HG03139 (cell line): Measurements from ENCODE around the gene KDM6B.
"Not testable (repeated sequence)": the region's sequence is repeated elsewhere in the genome, so short reads cannot be mapped to it uniquely, and the experiment has no call there.

ENCODE experiments used
- ATAC-seq: cut with Tn5 transposase; IDR thresholded peaks from one replicate; pipeline ENCODE4 v1.9.1; 2021; ENCODE audit not compliant: unreplicated experiment

KDM6B gene, protein sequence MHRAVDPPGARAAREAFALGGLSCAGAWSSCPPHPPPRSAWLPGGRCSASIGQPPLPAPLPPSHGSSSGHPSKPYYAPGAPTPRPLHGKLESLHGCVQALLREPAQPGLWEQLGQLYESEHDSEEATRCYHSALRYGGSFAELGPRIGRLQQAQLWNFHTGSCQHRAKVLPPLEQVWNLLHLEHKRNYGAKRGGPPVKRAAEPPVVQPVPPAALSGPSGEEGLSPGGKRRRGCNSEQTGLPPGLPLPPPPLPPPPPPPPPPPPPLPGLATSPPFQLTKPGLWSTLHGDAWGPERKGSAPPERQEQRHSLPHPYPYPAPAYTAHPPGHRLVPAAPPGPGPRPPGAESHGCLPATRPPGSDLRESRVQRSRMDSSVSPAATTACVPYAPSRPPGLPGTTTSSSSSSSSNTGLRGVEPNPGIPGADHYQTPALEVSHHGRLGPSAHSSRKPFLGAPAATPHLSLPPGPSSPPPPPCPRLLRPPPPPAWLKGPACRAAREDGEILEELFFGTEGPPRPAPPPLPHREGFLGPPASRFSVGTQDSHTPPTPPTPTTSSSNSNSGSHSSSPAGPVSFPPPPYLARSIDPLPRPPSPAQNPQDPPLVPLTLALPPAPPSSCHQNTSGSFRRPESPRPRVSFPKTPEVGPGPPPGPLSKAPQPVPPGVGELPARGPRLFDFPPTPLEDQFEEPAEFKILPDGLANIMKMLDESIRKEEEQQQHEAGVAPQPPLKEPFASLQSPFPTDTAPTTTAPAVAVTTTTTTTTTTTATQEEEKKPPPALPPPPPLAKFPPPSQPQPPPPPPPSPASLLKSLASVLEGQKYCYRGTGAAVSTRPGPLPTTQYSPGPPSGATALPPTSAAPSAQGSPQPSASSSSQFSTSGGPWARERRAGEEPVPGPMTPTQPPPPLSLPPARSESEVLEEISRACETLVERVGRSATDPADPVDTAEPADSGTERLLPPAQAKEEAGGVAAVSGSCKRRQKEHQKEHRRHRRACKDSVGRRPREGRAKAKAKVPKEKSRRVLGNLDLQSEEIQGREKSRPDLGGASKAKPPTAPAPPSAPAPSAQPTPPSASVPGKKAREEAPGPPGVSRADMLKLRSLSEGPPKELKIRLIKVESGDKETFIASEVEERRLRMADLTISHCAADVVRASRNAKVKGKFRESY (N-terminal part only)

GRCh38 chr17:7833795-7834541, at the start of gene KDM6B:
TSS of gene KDM6B (plus strand) at chr17:7834217. CDS start at chr17:7845555, 11,338 bp downstream.
- ATAC-seq = no peak

DNA sequence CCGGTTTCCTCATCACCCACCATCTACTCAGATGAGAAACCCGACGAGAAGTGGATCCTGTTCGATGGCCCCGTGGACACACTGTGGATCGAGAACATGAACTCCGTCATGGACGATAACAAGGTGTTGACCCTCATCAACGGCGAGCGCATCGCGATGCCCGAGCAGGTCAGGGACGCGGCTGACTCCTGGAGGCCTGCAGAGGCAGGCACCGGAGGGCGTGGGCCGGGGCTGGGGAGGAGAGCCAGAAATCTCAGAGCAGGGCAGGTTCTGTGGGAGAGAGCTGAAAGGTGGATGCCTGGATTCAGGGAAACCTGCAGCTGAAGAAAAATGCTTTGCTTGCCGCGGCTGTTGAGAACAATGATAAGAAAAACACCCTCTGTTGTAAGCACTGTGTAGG, 47.2 kb upstream of the KDM6B start:
- ATAC-seq = no peak

DNA sequence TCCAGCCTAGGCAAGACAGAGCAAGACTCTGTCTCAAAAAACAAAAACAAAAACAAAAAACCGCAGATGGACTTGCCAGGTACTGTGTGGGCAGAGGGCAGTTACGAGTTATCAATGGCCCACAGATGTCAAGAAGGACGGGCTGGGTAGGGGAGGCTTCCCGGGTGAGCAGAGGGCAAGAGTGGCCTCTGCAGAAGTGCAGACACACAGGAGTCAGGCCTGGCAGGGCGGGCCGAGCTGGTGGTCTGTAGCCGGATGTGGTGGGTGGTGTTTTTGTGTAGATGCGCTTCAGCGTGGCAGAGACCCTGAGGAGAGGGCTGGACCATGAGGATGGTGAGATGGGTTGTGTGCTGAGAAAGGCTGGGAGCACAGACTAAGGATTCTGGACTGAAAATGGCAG, 44.9 kb upstream of the KDM6B start:
- no peak for ATAC-seq

- no peak for ATAC-seq
These were observed 43.9 kb upstream of the KDM6B start for GRCh38 chr17:7790150-7790549.

DNA sequence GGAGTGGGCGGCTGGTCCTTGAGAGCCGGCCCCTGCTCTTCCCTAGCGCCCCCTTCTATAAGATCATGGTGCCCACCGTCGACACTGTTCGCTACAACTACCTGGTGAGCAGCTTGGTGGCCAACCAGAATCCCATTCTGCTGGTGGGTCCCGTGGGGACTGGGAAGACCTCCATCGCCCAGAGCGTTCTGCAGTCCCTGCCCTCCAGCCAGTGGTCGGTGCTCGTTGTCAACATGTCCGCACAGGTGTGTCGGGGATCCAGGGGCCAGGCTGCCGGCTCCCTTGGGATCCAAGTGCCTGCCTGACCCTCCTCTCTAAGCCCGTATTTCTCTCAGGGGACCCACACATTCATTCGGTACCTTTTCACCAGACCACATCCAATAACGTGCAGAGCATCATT, 41.4 kb upstream of the KDM6B start:
- no peak for ATAC-seq

GRCh38 chr17:7794075-7794663, 39.8 kb upstream of the KDM6B start:
- no peak for ATAC-seq

DNA sequence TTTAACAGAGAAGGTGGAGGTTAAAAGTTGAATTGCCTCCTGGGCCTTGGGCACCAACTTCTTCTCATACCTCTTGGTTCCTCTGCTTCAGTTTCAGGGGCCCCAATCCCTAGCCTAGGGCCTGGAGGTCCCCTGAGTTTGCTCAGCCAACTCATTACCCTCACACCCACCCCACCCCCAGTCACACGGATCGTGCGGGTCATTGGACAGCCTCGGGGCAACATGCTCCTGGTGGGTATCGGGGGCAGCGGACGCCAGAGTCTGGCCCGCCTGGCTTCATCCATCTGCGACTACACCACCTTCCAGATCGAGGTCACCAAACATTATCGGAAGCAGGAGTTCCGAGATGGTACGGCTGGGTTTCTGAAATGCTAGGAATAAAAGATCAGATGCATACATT, 36.0 kb upstream of the KDM6B start:
- ATAC-seq = no peak

DNA sequence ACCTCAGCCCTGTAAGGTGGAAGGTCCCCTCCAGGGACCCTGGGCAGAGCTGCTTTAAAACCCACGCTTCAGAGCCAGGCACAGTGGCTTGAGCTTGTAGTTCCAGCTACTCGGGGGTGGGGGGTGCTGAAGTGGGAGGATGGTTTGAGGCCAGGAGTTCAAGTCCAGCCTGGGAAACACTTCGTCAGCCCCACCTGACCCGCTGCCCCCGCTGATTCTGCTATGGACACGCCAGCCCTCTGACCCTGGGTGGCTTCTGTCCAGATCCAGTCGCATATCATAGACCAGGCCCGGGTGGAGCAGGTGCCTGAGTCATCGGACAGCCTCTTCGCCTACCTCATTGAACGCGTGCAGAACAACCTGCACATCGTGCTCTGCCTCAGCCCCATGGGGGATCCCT, 35.2 kb upstream of the KDM6B start:
- no peak for ATAC-seq

DNA sequence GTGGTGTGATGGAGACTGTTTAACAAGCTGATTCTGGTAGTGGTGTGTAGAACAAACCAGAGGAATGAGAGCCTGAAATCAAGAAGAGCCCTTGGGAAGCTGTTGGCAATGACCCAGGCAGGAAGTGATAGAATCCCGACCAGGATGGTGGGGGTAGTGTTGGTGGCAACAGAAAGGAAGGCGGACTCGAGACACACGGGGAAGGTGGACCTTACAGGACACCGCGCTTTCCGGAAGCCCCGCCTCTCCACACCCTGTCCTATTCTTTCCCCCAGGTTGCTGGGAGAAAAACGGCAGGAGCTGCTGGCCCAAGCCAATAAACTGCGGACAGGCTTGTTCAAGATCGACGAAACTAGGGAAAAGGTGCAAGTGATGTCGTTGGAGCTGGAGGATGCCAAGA, 30.0 kb upstream of the KDM6B start:
- no peak for ATAC-seq

DNA sequence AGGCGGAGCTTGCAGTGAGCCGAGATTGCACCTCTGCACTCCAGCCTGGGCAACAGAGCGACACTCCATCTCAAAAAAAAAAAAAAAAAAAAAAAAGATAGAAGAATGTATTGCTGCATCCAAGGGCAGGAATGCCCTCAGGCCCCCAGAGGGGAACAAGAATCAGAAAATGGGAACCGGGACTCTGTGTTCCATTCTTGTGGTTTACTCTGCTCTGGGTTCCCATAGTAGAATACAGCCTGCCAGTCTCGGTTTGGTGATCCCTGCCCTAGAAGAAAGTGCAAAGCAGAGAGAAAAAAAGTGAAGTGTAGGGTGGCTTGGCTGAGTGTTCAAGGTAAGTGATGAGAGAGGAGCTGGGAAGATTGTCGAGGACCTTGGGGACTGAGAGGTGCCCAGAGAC, 27.4 kb upstream of the KDM6B start:
- ATAC-seq = no peak

DNA sequence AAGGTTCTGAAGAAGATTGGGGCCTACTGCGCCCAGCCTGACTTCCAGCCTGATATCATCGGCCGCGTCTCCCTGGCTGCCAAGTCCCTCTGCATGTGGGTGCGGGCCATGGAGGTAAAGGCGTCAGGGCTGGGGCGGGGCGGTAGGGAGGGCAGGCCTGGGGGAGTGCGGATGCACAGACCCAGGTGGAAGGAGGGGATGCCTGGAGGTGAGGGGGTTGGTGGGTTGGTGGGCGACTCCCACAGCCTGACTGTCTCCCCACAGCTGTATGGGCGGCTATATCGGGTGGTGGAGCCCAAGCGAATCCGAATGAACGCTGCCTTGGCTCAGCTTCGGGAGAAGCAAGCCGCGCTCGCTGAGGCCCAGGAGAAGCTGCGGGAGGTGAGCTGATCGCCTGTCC, 26.8 kb upstream of the KDM6B start:
- ATAC-seq = no peak

DNA sequence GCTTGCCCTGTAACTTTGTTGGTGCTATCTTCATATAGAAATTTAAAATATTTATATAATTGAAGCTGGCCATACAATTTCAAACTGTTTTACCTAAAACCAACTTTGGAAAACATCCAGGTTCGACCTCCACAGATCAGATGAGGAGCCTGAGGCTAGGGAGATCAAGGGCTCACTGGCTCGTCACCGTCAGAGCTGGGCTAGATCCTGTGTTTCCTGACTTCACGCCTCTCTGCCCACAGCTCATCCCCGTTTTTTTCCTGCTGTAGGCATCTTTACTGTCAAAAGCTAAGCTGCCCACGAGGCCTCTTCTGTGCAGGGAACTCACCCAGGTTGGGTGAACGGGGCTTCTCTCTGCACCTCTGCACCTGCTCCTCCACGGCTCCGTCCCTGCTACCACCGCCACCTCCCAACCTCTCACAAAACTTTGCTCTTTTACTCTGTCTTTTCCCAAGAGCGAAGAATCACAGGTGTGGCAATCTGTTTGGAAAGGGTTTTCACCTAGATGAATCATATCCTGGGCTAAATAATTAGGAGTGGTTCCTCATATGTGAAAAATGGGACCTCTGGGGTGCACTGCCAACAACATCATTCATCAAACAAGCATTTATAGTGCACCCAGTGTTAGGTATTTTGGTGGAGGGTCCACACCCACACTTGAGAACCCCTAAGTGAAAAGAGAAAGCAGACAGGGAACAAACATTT, 24.8 kb upstream of the KDM6B start:
- no peak for ATAC-seq

DNA sequence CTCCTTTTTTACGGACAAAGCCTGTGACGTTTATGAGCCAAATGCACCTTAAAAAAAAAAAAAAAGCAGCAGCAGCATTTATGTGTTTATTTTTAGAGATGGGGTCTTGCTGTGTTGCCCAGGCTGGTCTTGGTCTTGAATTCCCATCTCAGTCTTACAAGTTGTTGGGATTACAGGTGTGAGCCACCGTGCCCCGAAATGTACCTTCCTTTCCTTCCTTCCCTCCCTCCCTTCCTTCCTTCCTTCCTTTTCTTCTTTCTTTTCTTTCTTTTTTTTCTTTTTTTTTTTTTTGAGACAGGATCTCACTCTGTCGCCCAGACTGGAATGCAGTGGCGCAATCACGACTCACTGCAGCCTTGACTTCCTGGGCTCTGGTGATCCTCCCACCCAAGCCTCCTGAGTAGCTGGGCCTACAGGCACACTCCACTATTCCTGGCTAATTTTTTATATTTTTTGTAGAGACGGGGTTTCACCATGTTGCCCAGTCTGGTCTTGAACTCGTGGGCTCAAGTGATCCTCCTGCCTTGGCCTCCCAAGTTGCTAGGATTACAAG, 24.1 kb upstream of the KDM6B start:
- ATAC-seq = not testable (repeated sequence)

- ATAC-seq = no peak
These were observed 22.8 kb upstream of the KDM6B start for GRCh38 chr17:7811251-7811650.

DNA sequence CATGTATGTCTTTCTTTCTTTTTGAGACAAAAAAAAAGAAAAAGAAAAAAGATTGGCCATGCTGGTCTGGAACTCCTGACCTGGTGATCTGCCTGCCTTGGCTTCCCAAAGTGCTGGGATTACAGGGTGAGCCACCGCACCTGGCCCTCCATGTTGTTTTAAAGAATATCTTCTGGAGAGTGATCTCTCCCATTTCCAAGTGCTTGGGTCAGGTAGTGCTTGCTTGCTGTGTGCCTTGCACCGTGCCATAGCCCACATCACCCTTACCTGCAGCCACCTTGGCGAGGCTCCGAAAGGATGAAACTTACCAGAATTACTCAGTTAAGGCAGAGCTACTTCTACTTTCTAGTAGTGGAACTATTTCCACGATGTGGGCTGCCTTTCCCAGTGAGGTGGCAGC, 19.0 kb upstream of the KDM6B start:
- no peak for ATAC-seq

DNA sequence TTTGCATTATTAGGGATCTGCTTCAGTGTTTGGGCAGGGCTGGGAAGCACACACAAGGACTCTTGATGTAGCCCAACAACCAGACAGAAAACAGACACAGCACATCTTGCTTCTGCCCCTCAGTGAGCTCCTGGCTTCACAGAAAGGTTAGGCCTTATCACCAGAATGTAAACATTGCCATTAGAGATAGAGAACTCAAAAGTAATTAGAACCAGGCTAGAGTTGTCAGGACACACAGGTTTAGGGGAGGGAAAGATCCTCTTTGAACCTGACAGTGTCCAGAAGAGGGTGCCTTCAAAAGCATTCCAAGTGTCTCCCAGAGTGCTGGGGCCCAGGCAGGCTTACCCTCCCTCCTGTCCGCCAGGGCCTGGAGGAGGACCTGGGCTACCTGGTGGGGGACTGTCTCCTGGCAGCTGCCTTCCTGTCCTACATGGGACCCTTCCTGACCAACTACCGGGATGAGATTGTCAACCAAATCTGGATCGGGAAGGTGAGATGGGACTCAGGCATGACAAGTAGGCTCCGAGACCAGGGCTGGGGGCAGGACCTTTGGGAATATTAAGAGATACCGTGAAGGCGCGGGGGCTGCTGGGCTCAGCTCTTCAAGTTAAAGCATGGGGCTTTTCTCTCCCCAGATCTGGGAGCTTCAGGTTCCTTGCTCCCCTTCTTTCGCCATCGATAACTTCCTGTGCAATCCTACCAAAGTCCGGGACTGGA, 16.9 kb upstream of the KDM6B start:
- ATAC-seq = no peak

DNA sequence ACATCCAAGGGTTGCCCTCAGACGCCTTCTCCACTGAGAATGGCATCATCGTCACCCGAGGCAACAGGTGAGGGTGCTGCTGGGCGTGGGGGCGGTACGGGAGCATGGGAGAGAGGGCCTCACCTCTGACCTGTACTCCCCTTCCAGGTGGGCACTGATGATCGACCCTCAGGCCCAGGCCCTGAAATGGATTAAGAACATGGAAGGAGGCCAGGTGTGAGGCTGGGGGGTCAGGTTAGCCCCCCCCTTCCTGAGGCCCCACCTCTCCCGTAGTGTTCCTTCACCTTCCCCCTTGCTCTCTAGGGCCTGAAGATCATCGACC, 16.4 kb upstream of the KDM6B start:
- no peak for ATAC-seq

DNA sequence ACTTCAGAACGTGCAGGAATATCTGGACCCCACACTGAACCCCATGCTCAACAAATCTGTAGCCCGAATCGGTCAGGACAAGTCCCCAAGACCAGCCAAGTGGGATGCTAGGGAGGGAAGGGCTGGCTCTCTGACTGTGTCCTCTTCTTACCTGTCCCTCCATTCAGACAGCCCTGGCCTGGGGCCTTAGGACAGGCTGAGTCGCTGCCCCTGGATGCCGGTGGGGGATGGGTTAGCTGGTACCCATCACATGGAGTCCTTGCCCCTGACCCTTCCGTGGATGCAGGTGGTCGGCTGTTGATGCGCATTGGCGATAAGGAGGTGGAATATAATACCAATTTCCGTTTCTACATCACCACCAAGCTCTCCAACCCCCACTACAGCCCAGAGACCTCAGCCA, 16.0 kb upstream of the KDM6B start:
- no peak for ATAC-seq
